SU-DHL-6 (cell line): ENCODE measurements around the gene SPEF2.

Source experiments
- H2AFZ ChIP-seq: fragments of 200-600 bp; sonication (generic); 2 replicates; pipeline ENCODE4 v1.6.1; 2014; ENCODE audit warnings: low read depth, mild to moderate bottlenecking, moderate library complexity, mixed read lengths, antibody characterized with exemption, low read length; ENCODE audit not compliant: severe bottlenecking
- H3F3A ChIP-seq: fragments of 200-600 bp; shearing (Covaris generic); 2 replicates; pipeline ENCODE4 v1.6.0; 2016; ENCODE audit warnings: antibody characterized with exemption, mild to moderate bottlenecking; ENCODE audit not compliant: insufficient read depth
- H3K27ac ChIP-seq: fragments of 200-600 bp; sonication (generic); 2 replicates; pipeline ENCODE4 v1.5.1; 2016; ENCODE audit warnings: low read depth, mild to moderate bottlenecking, low read length, moderate library complexity, mixed read lengths
- H3K27me3 ChIP-seq: fragments of 200-600 bp; sonication (generic), shearing (Covaris generic); 2 replicates; pipeline ENCODE4 v1.6.0; 2014; ENCODE audit warnings: mild to moderate bottlenecking, low read length
- H3K36me3 ChIP-seq: fragments of 200-600 bp; sonication (generic); 2 replicates; pipeline ENCODE4 v1.6.1; 2014; ENCODE audit warnings: mild to moderate bottlenecking, low read length, mixed read lengths
- H3K4me2 ChIP-seq: fragments of 300-600, 200-600 bp; shearing (Covaris generic), sonication (generic); 2 replicates; pipeline ENCODE4 v1.6.0; 2014; ENCODE audit warnings: low read length, low read depth, mild to moderate bottlenecking; ENCODE audit not compliant: poor library complexity, severe bottlenecking
- H3K4me3 ChIP-seq: fragments of 200-600 bp; sonication (generic); 2 replicates; pipeline ENCODE4 v1.5.1; 2014; ENCODE audit warnings: antibody characterized with exemption, low read length, mild to moderate bottlenecking, mixed read lengths; ENCODE audit not compliant: insufficient read depth, poor library complexity, severe bottlenecking
- H3K79me2 ChIP-seq: fragments of 200-600 bp; sonication (generic); 2 replicates; pipeline ENCODE4 v1.6.1; 2014; ENCODE audit warnings: mild to moderate bottlenecking, low read length, moderate library complexity; ENCODE audit not compliant: insufficient read depth
- H3K9ac ChIP-seq: fragments of 200-600 bp; sonication (generic); 2 replicates; pipeline ENCODE4 v1.7.0; 2014; ENCODE audit warnings: mild to moderate bottlenecking, low read length
- H3K9me2 ChIP-seq: fragments of 200-600 bp; sonication (generic); replicated peaks from 2 replicates; pipeline ENCODE4 v1.6.1; 2014; ENCODE audit warnings: low read length; ENCODE audit not compliant: insufficient read depth
- H3K9me3 ChIP-seq: fragments of 200-600 bp; sonication (generic); 2 replicates; pipeline ENCODE4 v1.6.1; 2014; ENCODE audit warnings: low read length, mixed read lengths; ENCODE audit not compliant: insufficient read depth
- H4K20me1 ChIP-seq: fragments of 200-600 bp; sonication (generic); 2 replicates; pipeline ENCODE4 v1.6.1; 2014; ENCODE audit warnings: low read depth, mild to moderate bottlenecking, antibody characterized with exemption, low read length, moderate library complexity, mixed read lengths
- EZH2phosphoT487 ChIP-seq: fragments of 200-600 bp; sonication (generic), shearing (Covaris generic); conservative IDR thresholded peaks from 2 replicates; pipeline ENCODE4 v1.6.1; 2018; ENCODE audit warnings: mild to moderate bottlenecking, antibody characterized with exemption, low read length, moderate library complexity, mixed read lengths
- TF ChIP-seq, protein P1 (sequence below): fragments of 200-600 bp; sonication (generic); IDR thresholded peaks from one replicate; pipeline ENCODE4 v1.5.1; 2017; ENCODE audit warnings: antibody characterized with exemption, mild to moderate bottlenecking, low read length, moderate library complexity; ENCODE audit not compliant: insufficient read depth, poor library complexity, severe bottlenecking

The SPEF2 gene

GRCh38 chr5:35735718-35736117 is 118.1 kb downstream of the SPEF2 start:
- H3K4me2 ChIP-seq, result no peak overlapping the region
- H2AFZ ChIP-seq, result no peak overlapping the region
- no peak overlapping the region for H3K27ac ChIP-seq
- H3K27me3 ChIP-seq, result no peaks in the 10 kb centered on the region
- no peaks in the 10 kb centered on the region for H3K9me3 ChIP-seq
- H3K9me2 ChIP-seq, result no peaks in the 10 kb centered on the region
- no peak overlapping the region for H3K4me3 ChIP-seq
- H4K20me1 ChIP-seq, result no peaks in the 10 kb centered on the region
- no peaks in the 10 kb centered on the region for H3K79me2 ChIP-seq
- no peaks in the 10 kb centered on the region for H3F3A ChIP-seq
- H3K36me3 ChIP-seq, result no peaks in the 10 kb centered on the region
- no peak overlapping the region for H3K9ac ChIP-seq
- no peak for TF ChIP-seq EZH2phosphoT487
- TF ChIP-seq, protein P1, sequence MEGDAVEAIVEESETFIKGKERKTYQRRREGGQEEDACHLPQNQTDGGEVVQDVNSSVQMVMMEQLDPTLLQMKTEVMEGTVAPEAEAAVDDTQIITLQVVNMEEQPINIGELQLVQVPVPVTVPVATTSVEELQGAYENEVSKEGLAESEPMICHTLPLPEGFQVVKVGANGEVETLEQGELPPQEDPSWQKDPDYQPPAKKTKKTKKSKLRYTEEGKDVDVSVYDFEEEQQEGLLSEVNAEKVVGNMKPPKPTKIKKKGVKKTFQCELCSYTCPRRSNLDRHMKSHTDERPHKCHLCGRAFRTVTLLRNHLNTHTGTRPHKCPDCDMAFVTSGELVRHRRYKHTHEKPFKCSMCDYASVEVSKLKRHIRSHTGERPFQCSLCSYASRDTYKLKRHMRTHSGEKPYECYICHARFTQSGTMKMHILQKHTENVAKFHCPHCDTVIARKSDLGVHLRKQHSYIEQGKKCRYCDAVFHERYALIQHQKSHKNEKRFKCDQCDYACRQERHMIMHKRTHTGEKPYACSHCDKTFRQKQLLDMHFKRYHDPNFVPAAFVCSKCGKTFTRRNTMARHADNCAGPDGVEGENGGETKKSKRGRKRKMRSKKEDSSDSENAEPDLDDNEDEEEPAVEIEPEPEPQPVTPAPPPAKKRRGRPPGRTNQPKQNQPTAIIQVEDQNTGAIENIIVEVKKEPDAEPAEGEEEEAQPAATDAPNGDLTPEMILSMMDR, result no peak

- H3F3A ChIP-seq, result no peaks in the 10 kb centered on the region
- no peak overlapping the region for H3K4me2 ChIP-seq
- H3K27ac ChIP-seq, result no peak overlapping the region
- H3K9me2 ChIP-seq, result no peaks in the 10 kb centered on the region
- H3K9ac ChIP-seq, result no peak overlapping the region
- no peaks in the 10 kb centered on the region for H3K27me3 ChIP-seq
- H3K79me2 ChIP-seq, result no peaks in the 10 kb centered on the region
- TF ChIP-seq, protein P1, result no peak
- no peak for TF ChIP-seq EZH2phosphoT487
- no peak overlapping the region for H2AFZ ChIP-seq
- H4K20me1 ChIP-seq, result no peaks in the 10 kb centered on the region
- H3K4me3 ChIP-seq, result no peak overlapping the region
- H3K9me3 ChIP-seq, result no peaks in the 10 kb centered on the region
- H3K36me3 ChIP-seq, result no peaks in the 10 kb centered on the region
Observed at GRCh38 chr5:35736280-35736679, 118.6 kb downstream of the SPEF2 start.

DNA sequence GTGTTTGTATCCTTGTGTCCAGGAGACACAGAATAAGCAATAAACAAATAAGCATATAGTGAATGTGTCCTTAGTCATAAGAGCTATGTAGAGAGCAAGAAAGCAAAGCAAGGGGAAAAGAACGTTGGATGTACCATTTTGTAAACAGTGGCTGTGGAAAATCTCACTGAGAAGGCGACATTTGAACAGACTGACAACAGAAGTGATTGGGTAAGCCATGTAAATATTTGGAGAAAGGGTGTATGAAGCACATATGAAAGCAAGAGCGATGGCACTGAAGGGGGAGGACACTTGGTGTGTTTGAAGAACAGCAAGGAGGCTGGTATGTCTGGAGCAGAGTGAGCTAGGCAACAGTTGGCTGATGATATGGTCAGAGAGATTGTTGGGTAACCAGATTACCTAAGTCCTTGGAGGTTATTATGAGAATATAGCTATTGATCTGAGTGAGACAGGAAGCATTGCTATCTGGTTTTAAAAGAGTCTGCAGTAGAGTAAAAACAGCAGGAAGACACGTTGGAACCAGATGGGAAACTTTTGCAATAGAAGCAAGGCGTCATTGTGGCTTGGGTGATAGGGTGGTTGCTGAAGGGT is 123.6 kb downstream of the SPEF2 start:
- no peak for TF ChIP-seq EZH2phosphoT487
- TF ChIP-seq, protein P1, result no peak
- Histone ChIP-seq H3K9ac (no peak overlapping the region), H3K4me2 (no peak overlapping the region), H3K27ac (no peak overlapping the region), H4K20me1 (no peaks in the 10 kb centered on the region), H3K36me3 (no peaks in the 10 kb centered on the region), H3K9me2 (no peaks in the 10 kb centered on the region), H2AFZ (no peak overlapping the region), H3K79me2 (no peaks in the 10 kb centered on the region), H3F3A (no peaks in the 10 kb centered on the region), H3K4me3 (no peak overlapping the region), H3K27me3 (no peaks in the 10 kb centered on the region), H3K9me3 (no peaks in the 10 kb centered on the region)
